ENCODE data around the gene ABAT. TPM values are rescaled to one million over a fixed set of nuclear protein-coding genes. Genes with fewer than 3 reads are reported as not detected.

The ABAT gene
- total RNA-seq, 2 donors from 2014 or later: 67.4 to 74.7 TPM

GRCh38 chr16:8691728-8692127, 17.3 kb downstream of the ABAT start:
- H3K4me3 ChIP-seq: no peak overlapping the region
- TF ChIP-seq CTCF (IDR thresholded peaks at IDR 0.05) (no peak), POLR2AphosphoS5 (IDR thresholded peaks at IDR 0.05) (no peak), POLR2A (IDR thresholded peaks at IDR 0.05) (no peak)
- no peak overlapping the region for H3K27ac ChIP-seq
- no peaks in the 10 kb centered on the region for H3K27me3 ChIP-seq (replicated peaks; ENCODE audit: insufficient read depth)
- H3K9me3 ChIP-seq: no peaks in the 10 kb centered on the region
- intact Hi-C loops (cut with DNase I): no loop called here
- 75% methylated on average over 8 of the region's 8 CpGs for WGBS
- DNase-seq (ENCODE audit: low spot score): no peak
- H3K36me3 ChIP-seq: no peaks in the 10 kb centered on the region
- H3K4me1 ChIP-seq (replicated peaks): no peaks in the 10 kb centered on the region

DNA sequence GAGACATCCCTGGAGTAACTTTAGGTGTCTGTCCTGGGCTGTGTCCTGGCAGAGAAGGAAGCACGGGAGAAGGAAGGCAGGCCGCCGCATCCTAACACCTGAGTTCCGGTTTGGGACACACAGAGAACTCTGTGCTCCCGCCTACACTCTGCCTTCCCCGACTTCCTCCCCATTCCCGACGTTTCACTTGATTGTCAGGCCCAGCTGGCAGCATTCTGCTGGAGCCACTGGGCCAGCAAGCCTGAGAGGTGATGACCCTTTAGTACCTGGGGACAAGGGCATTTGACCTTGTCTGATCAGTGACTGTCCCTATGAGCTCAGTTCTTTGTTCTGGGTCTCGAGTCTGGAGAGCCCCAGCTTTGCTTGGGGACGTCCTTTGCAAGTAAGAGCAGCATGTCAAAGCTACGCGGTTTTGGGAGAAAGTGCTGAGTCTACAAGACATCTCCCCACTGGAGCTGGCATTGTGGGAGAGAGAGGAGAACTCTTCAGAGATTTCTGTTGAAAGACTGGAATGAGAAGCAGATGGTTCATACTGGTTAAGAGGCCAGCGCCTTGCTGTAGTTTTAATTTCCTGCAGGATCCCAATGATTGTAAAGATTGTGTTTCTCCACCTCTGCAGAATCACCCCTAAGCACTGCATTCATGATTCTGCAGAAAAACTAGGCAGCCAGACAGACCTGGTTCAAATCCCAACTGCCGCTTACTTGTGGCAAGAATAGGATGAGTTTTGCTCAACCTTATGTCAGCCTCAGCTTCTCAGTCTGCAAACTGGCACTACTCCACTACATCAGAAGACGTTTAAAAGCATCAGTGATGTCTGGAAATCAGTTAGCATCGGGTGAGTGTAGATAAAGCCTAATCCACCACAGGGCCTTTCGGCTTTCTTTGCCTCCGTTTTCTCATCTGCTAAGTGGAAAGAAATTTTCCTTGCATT, 20.6 kb downstream of the ABAT start:
- Histone ChIP-seq H3K4me1 (replicated peaks) (no peaks in the 10 kb centered on the region), H3K27me3 (replicated peaks; ENCODE audit: insufficient read depth) (no peaks in the 10 kb centered on the region), H3K9me3 (no peaks in the 10 kb centered on the region), H3K27ac (no peak overlapping the region), H3K4me3 (no peak overlapping the region), H3K36me3 (no peaks in the 10 kb centered on the region)
- WGBS: 81% methylated on average over 18 of the region's 18 CpGs
- DNase-seq (ENCODE audit: low spot score): no peak
- intact Hi-C loops (cut with DNase I): no loop called here
- TF ChIP-seq CTCF (IDR thresholded peaks at IDR 0.05) (no peak), POLR2A (IDR thresholded peaks at IDR 0.05) (no peak), POLR2AphosphoS5 (IDR thresholded peaks at IDR 0.05) (no peak)

- Histone ChIP-seq H3K4me1 (replicated peaks) (no peaks in the 10 kb centered on the region), H3K27me3 (replicated peaks; ENCODE audit: insufficient read depth) (no peaks in the 10 kb centered on the region), H3K4me3 (no peak overlapping the region), H3K36me3 (no peaks in the 10 kb centered on the region), H3K9me3 (no peaks in the 10 kb centered on the region), H3K27ac (no peak overlapping the region)
- WGBS: 90% methylated on average over 12 of the region's 12 CpGs
- TF ChIP-seq POLR2A (IDR thresholded peaks at IDR 0.05): no peak
- no peak for TF ChIP-seq POLR2AphosphoS5 (IDR thresholded peaks at IDR 0.05)
- TF ChIP-seq CTCF (IDR thresholded peaks at IDR 0.05): no peak
- no peak for DNase-seq (ENCODE audit: low spot score)
- intact Hi-C loops (cut with DNase I): no loop called here
Measured at GRCh38 chr16:8696880-8697279, 22.5 kb downstream of the ABAT start.

DNA sequence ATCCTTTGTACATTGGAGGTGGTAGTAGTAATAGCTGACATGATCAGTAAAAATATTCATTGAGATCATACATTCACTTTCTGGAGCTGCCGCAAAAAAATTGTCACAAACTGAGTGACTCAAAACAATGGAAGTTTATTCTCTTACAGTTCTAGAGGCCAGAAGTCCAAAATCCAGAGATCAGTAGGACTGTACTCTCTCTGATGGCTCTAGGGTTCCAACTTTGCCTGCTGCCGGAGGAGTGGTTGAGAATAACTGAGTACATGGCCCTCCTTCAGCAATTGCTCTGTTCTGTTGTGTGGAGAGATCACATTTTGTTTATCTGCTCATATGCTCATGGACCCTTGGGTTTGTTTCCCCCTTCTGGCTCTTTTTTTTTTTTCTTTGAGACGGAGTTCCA, 23.5 kb downstream of the ABAT start:
- TF ChIP-seq POLR2AphosphoS5 (IDR thresholded peaks at IDR 0.05): no peak
- H3K27me3 ChIP-seq (replicated peaks; ENCODE audit: insufficient read depth): no peaks in the 10 kb centered on the region
- H3K9me3 ChIP-seq: no peaks in the 10 kb centered on the region
- H3K36me3 ChIP-seq: no peaks in the 10 kb centered on the region
- no peak for DNase-seq (ENCODE audit: low spot score)
- no peak overlapping the region for H3K27ac ChIP-seq
- 31% methylated on average over 3 of the region's 3 CpGs for WGBS
- intact Hi-C loops (cut with DNase I): no loop called here
- H3K4me3 ChIP-seq: no peak overlapping the region
- H3K4me1 ChIP-seq (replicated peaks): no peaks in the 10 kb centered on the region

DNA sequence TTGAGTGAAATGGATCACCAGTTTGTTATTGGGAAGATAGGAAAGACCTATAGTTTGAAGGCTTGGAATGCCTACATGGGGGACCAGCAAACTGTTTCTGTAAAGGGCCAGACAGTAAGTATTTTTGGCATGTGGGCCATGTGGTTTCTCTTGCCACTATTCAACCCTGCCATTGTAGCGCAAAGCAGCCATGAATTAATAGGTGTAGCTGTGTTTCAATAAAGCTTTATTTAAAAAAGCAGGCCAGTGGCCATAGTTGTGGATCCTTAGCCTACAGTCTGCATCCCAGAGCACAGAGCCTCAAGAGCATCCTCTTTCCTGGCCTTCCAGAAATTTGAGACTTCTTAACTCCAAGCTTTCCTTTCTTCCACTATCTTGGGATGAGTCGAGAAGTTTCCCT, 29.3 kb downstream of the ABAT start:
- intact Hi-C loops (cut with DNase I): no loop called here
- Histone ChIP-seq H3K4me3 (no peak overlapping the region), H3K9me3 (no peaks in the 10 kb centered on the region), H3K4me1 (replicated peaks) (no peaks in the 10 kb centered on the region), H3K36me3 (no peaks in the 10 kb centered on the region), H3K27ac (no peak overlapping the region), H3K27me3 (replicated peaks; ENCODE audit: insufficient read depth) (no peaks in the 10 kb centered on the region)
- TF ChIP-seq POLR2AphosphoS5 (IDR thresholded peaks at IDR 0.05) (no peak), CTCF (IDR thresholded peaks at IDR 0.05) (no peak), POLR2A (IDR thresholded peaks at IDR 0.05) (no peak)
- 83% methylated on average over 2 of the region's 2 CpGs for WGBS
- no peak for DNase-seq (ENCODE audit: low spot score)
